ENCODE measurements around the gene NGEF. TPM values are rescaled to one million over a fixed set of nuclear protein-coding genes. Genes with fewer than 3 reads are reported as not detected.

The NGEF gene
- total RNA-seq, 1 donor from 2014 or later = 0.39 TPM

- no peak for DNase-seq (ENCODE audit: low read depth in 2 of 2)
Measured at GRCh38 chr2:233047206-233047605, 34.1 kb upstream of the NGEF start.

DNA sequence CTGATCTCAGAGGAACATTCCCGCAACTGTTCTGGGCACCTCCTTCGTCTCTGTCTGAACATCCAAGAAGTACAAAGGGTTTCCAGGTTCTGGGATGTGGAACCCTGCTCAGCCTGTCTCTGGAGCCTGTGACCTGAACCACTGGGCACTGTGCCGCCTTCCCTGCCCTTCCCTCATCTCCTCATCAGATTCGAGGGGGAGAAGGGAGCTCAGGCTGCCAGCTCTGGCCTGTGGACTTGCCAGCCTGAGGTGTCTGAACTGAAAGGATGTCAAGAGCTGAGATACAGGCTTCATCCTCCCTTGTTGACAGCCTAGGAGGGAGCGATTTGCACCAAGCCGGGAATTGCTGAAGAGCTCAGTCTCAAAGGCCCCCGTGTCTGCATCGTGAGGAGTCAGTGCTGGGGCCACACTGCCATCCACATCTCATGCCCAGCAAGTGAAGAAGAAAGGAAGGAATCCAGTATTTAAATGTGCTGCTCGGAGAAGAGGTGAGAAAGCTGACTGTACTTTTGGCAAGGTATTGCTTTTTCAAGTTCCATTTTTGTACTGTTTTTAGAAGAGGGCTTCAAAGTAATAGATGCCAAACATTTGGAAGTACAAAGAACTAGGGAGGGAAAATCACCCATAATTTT lies 32.0 kb upstream of the NGEF start:
- DNase-seq (ENCODE audit: low read depth in 2 of 2) = no peak

GRCh38 chr2:233042549-233042948 lies 29.5 kb upstream of the NGEF start:
- DNase-seq (ENCODE audit: low read depth in 2 of 2) = no peak

- no peak for DNase-seq (ENCODE audit: low read depth in 2 of 2)
Measured at GRCh38 chr2:233041722-233042323, 28.8 kb upstream of the NGEF start.

GRCh38 chr2:233040571-233040970 lies 27.5 kb upstream of the NGEF start:
- no peak for DNase-seq (ENCODE audit: low read depth in 2 of 2)

- DNase-seq (ENCODE audit: low read depth in 2 of 2) = no peak
Measured at GRCh38 chr2:233039846-233040530, 26.9 kb upstream of the NGEF start.

- DNase-seq (ENCODE audit: low read depth in 2 of 2) = no peak
Measured at GRCh38 chr2:233039212-233039845, 26.3 kb upstream of the NGEF start.

GRCh38 chr2:233037078-233037477 lies 24.0 kb upstream of the NGEF start:
- no peak for DNase-seq (ENCODE audit: low read depth in 2 of 2)

GRCh38 chr2:233036162-233036838 lies 23.2 kb upstream of the NGEF start:
- DNase-seq (ENCODE audit: low read depth in 2 of 2) = no peak

DNA sequence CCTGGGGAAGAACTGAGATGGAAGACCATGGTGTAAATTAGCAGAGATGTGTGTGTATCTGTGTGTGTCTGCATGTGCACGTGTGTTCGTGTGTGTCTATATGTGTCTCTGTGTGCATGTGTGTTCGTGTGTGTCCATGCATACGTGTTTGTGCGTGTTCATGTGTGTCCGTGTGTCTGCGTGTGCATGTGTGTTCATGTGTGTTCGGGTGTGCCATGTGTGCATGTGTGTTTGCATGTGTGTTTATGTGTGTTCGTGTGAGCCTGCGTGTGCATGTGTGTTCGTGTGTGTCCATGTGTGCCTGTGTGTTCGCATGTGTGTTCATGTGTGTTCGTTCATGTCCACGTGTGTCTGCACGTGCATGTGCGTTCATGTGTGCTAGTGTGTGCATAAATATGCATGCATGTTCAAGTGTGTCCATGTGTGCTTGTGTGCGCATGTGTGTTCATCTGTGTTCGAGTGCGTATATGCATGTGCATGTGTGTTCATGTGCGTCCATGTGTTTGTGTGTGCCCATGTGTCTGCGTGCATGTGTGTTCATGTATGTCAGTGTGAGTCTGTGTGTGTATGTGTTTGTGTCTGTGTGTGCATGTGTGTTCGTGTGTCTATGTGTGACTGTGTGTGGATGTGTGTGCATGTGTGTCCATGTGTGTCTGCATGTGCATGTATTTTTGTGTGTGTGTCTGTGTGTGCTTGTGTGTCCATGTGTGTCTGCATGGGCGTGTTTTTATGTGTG lies 22.5 kb upstream of the NGEF start:
- no peak for DNase-seq (ENCODE audit: low read depth in 2 of 2)

DNA sequence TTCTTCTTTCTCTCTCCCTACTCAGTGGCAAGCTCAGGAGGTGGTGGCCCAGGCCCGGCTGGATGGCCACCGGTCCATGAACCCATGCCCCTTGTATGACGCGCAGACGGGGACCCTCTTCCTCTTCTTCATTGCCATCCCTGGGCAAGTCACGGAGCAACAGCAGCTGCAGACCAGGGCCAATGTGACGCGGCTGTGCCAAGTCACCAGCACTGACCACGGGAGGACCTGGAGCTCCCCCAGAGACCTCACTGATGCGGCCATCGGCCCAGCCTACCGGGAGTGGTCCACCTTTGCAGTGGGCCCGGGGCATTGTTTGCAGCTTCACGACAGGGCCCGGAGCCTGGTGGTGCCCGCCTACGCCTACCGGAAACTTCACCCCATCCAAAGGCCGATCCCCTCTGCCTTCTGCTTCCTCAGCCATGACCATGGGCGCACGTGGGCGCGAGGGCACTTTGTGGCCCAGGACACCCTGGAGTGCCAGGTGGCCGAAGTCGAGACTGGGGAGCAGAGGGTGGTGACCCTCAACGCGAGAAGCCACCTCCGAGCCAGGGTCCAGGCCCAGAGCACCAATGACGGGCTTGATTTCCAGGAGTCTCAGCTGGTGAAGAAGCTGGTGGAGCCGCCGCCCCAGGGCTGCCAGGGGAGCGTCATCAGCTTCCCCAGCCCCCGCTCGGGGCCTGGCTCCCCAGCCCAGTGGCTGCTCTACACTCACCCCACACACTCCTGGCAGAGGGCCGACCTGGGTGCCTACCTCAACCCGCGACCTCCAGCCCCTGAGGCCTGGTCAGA lies 21.2 kb upstream of the NGEF start:
- no peak for DNase-seq (ENCODE audit: low read depth in 2 of 2)

DNA sequence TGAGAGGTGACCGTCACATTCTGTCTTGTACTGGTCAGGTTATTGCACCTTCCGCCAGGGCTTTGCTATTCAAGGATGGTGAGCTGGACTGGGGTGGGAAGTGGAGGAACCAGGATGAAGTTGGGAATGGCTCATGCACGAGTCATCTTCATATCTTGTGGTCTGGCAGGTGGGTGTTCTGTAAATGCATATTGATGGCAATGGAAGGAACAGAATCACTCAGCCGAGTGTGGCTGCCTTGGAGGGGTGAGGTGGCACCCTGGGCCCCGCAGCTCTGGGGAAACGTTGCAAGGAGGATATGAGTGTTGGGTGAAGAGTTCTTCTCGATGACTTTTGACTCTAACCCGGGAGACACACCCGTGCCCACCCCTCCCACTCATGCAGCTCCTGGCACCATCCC lies 20.6 kb upstream of the NGEF start:
- no peak for DNase-seq (ENCODE audit: low read depth in 2 of 2)

- no peak for DNase-seq (ENCODE audit: low read depth in 2 of 2)
Measured at GRCh38 chr2:233032551-233033320, 19.7 kb upstream of the NGEF start, which contains the start of gene NEU2. TSS of gene NEU2 (plus strand) at chr2:233032672. CDS start at chr2:233032672, 0 bp downstream.

DNA sequence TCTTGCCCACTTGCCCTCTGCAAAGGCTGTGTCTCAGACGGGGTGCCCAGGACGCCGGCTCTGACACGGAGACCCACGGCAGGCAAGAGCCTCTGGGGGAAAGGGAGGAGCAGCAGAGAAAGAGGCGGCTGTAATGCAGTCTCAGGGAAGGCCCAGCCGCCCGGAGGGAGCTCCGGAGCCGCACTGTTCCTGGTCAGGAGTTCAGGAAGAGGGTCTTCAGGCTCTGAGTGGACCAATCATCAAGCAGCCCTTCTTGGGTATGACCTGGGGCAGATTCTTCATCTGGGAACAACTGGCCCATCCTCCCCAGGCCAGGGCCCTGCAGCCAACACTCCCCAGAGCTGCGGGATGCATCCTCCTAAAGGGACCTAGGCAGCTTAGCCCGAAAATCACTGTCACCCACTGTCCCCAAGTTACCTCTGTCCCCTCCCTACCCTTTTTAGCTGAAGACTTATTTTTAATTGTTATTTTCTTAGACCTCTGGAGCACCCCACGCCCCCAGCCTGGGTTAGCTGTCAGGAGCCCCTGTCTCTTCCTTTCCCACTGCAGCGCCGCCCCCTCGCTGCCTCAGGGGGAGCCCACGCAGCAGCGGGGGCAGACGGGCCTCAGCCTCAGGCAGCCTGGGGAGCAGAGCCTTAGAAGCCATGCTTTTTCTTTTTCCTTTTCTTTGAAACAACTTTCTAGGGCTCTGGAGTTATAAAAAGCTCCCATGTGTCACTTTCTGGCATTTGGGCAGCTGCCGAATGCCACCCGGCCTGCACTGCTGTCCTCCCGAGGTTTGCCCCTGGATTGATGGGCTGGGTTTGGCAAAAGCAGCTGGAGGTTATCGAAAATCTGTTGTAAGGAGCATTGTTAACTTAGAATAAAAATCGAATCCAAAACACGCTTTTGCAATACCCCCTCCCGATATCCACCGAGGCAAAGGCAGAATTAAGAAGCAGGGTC lies 18.8 kb upstream of the NGEF start:
- no peak for DNase-seq (ENCODE audit: low read depth in 2 of 2)

DNA sequence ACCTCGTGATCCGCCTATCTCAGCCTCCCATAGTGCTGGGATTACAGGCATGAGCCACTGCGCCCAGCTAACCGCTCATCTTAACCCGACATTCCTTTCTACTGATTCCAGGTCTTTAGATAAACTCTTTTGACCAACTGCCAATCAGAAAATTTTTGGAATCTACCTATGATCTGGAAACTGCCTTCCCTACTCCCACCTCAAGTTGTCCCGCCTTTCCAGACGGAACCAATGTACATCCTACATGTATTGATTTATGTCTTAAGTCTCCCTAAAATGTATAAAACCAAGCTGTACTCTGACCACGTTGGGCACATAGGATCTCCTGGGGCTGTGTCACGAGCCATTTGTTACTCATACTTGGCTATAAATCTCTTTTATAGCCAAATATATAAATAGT lies 16.3 kb upstream of the NGEF start:
- no peak for DNase-seq (ENCODE audit: low read depth in 2 of 2)

DNA sequence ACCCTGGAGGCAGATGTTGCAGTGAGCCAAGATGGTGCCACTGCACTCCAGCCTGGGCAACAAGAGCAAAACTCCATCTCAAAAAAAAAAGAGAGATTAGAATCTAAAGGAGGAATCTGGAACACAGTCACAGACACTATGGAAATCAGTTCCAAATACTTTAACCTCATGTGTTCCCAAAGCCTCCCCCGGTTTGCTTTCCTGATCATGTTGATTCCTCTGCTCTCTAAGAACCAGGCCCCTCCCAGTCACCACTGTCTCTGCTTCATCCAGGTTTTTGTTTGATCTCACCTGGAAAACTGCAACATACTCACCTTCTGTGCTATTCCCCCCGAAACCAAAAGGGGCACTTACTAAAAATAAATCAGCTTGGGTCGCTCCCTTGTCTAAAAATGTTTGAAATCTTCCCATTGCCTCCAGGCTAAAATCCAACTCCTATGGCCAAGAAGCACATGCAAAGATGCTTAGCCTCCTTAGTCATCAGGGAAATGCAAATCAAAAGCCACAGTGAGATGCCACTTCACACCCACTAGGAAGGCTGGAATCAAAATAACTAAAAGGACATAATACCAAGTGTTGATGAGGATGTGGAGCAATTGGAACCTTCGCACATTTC lies 13.2 kb upstream of the NGEF start:
- no peak for DNase-seq (ENCODE audit: low read depth in 2 of 2)

GRCh38 chr2:233025706-233026105 lies 12.7 kb upstream of the NGEF start:
- DNase-seq (ENCODE audit: low read depth in 2 of 2) = no peak

Data from dermis microvascular lymphatic vessel endothelial cell (primary cell).